Subcutaneous adipose tissue (tissue), 4 donors: ENCODE measurements around the gene SLC38A8. TPM values are rescaled to one million over a fixed set of nuclear protein-coding genes. Genes with fewer than 3 reads are reported as not detected.

Source experiments
- total RNA-seq, 4 donors: library from RNA; depleted of rRNA; stranded (reverse); fragments of >200 nt; gene quantifications; one replicate each; pipeline ENCODE4 v1.1.0, GENCODE V29; 2016
- TF ChIP-seq, protein P1 (sequence below): fragments of 450-650 bp; IDR thresholded peaks from one replicate; pipeline ENCODE4 v1.5.1; 2016; ENCODE audit warnings: low read depth, mild to moderate bottlenecking, control low read depth, antibody characterized with exemption, moderate library complexity

Gene SLC38A8
- total RNA-seq, 4 donors from 2014 or later = not detected

DNA sequence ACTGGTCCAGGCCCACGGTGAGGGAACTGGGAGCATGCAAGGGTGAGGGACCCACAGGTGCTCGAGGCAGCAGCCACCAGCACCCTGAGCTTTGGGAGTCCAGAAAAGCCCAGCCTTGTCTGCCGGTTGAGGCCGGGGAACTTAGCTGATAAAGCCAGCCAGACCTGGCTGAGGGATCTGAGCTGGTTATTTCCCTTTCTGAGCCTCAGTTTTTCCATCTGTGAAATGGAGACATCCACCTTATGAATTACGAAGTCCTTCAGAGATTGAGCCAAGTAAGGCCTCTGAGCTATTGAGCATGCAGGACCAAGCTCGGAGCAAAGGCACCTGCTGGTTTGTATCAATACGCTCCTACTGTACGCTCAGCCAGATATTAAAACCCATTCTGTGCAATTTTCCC, 60.8 kb downstream of the SLC38A8 start:
- TF ChIP-seq, protein P1, sequence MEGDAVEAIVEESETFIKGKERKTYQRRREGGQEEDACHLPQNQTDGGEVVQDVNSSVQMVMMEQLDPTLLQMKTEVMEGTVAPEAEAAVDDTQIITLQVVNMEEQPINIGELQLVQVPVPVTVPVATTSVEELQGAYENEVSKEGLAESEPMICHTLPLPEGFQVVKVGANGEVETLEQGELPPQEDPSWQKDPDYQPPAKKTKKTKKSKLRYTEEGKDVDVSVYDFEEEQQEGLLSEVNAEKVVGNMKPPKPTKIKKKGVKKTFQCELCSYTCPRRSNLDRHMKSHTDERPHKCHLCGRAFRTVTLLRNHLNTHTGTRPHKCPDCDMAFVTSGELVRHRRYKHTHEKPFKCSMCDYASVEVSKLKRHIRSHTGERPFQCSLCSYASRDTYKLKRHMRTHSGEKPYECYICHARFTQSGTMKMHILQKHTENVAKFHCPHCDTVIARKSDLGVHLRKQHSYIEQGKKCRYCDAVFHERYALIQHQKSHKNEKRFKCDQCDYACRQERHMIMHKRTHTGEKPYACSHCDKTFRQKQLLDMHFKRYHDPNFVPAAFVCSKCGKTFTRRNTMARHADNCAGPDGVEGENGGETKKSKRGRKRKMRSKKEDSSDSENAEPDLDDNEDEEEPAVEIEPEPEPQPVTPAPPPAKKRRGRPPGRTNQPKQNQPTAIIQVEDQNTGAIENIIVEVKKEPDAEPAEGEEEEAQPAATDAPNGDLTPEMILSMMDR = no peak

DNA sequence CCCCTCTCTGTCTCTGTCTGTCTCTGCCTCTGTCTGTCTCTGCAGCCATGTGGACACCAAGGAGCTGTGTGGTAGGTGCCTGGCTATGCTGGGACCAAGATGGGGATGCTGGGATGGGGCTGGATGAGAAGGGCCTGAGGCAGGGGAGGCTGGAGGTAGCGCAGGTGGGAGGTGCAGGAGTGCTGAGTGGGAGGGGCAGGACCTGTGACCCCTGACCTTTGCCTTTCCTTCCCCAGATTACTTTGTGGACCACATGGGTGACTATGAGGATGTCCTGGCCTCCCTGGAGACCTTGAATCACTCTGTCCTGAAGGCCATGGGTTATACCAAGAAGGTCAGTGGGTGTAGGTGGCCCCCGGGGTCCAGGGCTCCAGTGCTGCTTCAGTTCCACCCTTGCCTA, 61.8 kb downstream of the SLC38A8 start:
- TF ChIP-seq, protein P1 = no peak

DNA sequence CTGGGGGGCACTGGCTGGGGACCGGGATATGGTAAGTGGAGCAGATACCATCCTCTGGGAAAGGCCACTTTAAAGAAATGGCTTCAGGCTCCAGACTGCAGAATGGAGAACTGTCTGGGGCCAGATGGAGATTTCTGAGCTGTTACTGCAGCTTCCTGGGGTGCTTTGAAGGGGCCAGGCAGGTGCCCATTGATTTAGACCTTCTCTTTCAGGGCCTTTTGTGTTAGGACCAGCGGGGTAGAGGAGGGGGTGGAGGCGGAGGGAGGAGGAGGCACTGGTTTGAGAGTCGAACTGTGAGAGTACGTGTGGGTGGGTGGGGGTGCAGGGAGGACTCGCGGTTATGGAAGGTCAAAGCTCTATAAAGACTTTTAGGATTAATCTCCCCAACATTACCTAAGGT, 63.2 kb downstream of the SLC38A8 start:
- TF ChIP-seq, protein P1 = no peak

DNA sequence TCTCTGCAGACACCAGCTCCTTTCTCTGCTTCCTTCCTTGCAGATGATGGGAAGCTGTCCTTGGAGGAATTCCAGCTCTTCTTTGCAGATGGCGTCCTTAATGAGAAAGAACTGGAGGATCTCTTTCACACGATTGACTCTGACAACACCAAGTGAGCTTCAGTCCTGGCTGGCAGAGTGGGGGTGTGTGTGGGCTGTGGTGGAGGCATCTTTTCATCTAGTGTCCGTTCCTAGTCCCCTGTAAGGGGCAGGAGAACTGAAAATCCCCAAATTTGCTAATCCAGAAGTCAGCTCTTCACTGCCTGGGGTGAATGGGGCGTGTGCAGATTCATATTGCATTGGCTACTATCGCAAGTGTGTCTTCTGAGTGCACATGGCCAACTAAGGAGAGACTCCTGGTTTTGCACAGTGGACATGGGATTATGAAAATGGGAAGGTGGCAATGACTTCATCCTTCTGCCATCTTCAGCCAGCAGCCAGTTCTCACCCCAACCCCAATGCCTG, 64.1 kb downstream of the SLC38A8 start:
- TF ChIP-seq, protein P1 = no peak

DNA sequence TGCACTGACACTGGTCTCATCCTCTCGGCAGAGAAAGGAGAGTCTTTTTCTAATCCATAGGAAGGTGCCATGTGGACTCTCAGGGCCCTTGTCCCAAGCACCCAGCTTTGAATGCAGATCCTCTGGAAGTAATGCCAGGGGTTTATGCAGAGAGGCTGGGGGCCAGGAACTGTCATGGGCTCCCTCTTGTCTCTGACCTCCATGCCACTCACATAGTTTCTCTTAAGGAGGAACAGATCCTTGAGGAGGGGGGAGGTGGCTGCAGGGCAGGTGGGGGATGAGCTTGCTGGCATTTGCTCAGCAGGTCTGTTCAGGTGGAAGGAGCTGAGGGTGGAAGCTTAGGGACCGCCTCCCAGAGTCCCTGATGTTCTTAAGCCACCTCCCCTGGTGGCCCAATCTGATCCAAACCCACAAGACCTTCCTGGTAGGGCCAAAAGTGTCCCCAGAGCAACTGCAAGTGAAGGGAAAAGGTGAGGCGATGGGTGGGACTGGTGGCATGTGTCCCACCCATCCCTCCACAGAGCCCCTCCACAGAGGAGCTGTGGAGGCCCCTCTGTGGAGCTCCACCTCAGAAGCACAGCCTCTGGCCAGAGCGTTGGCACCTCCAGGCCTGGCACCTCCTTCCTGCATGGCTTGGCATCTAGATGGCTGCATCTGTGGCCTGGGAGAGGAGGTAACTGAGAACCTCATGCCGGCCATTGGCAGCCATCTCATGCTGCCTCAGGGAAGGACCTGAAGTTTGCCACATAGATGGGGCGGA, 65.4 kb downstream of the SLC38A8 start:
- TF ChIP-seq, protein P1 = no peak

DNA sequence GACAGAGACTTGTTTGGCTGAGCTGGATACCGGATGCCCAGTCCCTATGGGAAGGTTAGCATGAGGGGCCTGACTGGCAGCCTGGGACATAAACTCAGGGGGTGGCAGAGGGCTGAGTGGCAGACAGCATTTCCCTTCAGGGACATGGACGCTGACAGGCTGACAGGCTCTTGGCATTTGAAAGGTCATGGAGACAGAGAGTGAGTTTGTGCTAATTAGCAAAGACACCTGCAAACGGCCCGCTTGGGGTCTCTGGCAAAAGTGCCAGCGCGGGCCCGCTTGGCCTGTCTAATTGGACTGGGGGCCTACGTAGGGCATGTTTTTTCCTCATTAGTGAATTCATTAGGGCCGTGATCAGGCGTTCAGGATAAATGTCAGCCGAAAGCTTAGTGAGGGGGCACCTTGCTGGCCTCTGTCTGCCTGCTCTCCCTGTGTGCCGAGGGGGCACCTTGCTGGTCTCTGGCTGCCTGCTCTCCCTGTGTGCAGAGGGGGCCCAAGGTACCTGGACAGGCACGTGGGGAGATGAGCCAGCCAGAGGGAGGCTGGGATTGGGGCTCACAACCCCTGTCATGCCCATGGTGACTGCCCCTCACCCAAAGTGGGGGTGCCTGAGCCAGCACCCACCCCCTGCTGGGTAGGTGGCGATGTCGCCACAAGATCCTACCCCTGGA, 66.9 kb downstream of the SLC38A8 start:
- TF ChIP-seq, protein P1 = no peak

DNA sequence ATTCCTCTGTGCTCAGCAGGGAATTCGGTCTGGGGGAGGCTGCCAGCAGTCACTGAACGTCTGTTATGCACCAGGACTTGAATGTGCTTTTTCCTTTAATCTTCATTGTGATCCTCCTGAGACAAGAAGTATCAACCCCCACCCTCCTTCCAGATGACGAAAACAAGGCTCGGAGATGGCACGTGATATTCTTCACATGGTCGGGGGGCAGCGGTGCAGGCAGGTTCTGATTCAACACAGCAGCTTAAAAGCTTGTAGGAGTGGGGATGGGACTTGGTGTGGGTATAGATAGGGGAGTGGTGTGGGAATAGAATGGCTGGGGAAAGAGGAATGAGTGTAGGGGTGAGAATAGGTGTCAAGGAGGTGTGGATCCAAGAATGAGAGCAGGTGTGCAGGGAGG, 68.1 kb downstream of the SLC38A8 start:
- TF ChIP-seq, protein P1 = no peak
